ENCODE data around the gene EGFL7.

The EGFL7 gene

DNA sequence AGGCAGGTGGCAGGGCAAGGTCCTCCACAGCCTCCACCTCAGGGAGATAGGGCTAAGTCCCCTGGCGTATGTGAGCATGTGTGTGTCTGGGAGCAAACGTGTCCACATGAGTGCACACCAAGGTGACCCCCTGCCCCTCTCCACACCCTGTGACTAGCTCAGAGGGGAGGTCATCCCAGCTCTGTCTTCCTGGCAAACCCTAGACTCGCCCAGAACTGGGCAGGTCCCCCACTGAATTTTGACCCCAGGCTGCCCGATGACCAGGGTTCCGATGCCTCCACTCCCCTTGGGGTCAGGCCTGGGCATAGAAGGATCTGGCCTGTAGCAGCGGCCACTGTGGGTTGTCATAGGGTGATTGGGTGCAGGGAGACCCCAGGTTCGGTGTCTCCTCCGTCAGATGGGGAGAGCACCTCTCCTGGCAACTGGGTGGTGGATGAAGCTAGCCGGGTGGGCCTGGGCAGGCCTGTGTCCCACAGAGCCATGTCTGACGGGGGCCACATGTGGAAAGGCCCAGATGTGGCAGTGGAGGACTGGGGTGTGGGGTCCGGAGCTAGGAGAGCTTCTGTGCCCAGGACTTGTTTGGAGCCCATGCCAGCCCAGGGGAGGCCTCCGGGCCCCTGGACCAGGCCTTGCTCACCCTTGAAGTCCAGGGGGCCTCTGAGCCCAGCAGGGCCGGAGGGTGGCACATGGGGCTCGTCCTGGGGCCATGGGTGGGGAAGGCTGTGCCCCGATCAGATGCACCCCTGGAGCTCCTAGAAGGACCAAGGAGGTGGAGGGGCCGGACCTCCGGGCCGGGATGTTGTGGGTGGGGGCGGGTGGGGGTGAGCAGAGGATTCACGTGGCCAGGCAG, 55.9 kb downstream of the EGFL7 start:
- Histone ChIP-seq H3K27me3 (ENCODE audit: insufficient read depth, insufficient read length) (no peaks in the 10 kb centered on the region), H3K9me3 (ENCODE audit: insufficient read depth, low read length) (no peaks in the 10 kb centered on the region), H3K9ac (ENCODE audit: insufficient read length, low read depth) (peak overlapping the region; percentile 17), H3K36me3 (ENCODE audit: insufficient read depth, insufficient read length, low read length) (peaks cover 32% of the 10 kb centered on the region), H3K4me3 (ENCODE audit: insufficient read length, low read depth) (no peak overlapping the region), H3K4me1 (ENCODE audit: insufficient read depth, insufficient read length) (peaks cover 44% of the 10 kb centered on the region)
- no peak for TF ChIP-seq ZNF274 (IDR thresholded peaks at IDR 0.05; ENCODE audit: low read depth, low read length)
- no peak for DNase-seq (ENCODE audit: low read depth, low spot score)

- Histone ChIP-seq H3K9me3 (ENCODE audit: insufficient read depth, low read length) (no peaks in the 10 kb centered on the region), H3K4me1 (ENCODE audit: insufficient read depth, insufficient read length) (peaks cover 36% of the 10 kb centered on the region), H3K27me3 (ENCODE audit: insufficient read depth, insufficient read length) (no peaks in the 10 kb centered on the region), H3K9ac (ENCODE audit: insufficient read length, low read depth) (peak overlapping the region; percentile 64), H3K4me3 (ENCODE audit: insufficient read length, low read depth) (no peak overlapping the region), H3K36me3 (ENCODE audit: insufficient read depth, insufficient read length, low read length) (peaks cover 40% of the 10 kb centered on the region)
- TF ChIP-seq SUZ12 (IDR thresholded peaks at IDR 0.05; ENCODE audit: extremely low read depth, insufficient read depth, insufficient read length) (no peak), YY1 (IDR thresholded peaks at IDR 0.05; ENCODE audit: insufficient read depth, insufficient read length) (no peak), ZNF274 (IDR thresholded peaks at IDR 0.05; ENCODE audit: low read depth, low read length) (no peak)
- DNase-seq (ENCODE audit: low read depth, low spot score): no peak
Measured at GRCh38 chr9:136719195-136719880, 56.6 kb downstream of the EGFL7 start.

GRCh38 chr9:136720251-136720897, 57.7 kb downstream of the EGFL7 start:
- Histone ChIP-seq H3K4me1 (ENCODE audit: insufficient read depth, insufficient read length) (peaks cover 28% of the 10 kb centered on the region), H3K27me3 (ENCODE audit: insufficient read depth, insufficient read length) (no peaks in the 10 kb centered on the region), H3K9ac (ENCODE audit: insufficient read length, low read depth) (peak overlapping the region; percentile 64), H3K9me3 (ENCODE audit: insufficient read depth, low read length) (no peaks in the 10 kb centered on the region), H3K36me3 (ENCODE audit: insufficient read depth, insufficient read length, low read length) (peaks cover 44% of the 10 kb centered on the region), H3K4me3 (ENCODE audit: insufficient read length, low read depth) (no peak overlapping the region)
- DNase-seq (ENCODE audit: low read depth, low spot score): no peak
- TF ChIP-seq ZNF274 (IDR thresholded peaks at IDR 0.05; ENCODE audit: low read depth, low read length): no peak
- no peak for TF ChIP-seq YY1 (IDR thresholded peaks at IDR 0.05; ENCODE audit: insufficient read depth, insufficient read length)
- TF ChIP-seq SUZ12 (IDR thresholded peaks at IDR 0.05; ENCODE audit: extremely low read depth, insufficient read depth, insufficient read length): no peak

GRCh38 chr9:136720898-136721338, 58.2 kb downstream of the EGFL7 start:
- H3K9me3 ChIP-seq (ENCODE audit: insufficient read depth, low read length): no peaks in the 10 kb centered on the region
- TF ChIP-seq YY1 (IDR thresholded peaks at IDR 0.05; ENCODE audit: insufficient read depth, insufficient read length) (no peak), ZNF274 (IDR thresholded peaks at IDR 0.05; ENCODE audit: low read depth, low read length) (no peak), SUZ12 (IDR thresholded peaks at IDR 0.05; ENCODE audit: extremely low read depth, insufficient read depth, insufficient read length) (no peak)
- no peak overlapping the region for H3K4me3 ChIP-seq (ENCODE audit: insufficient read length, low read depth)
- no peak overlapping the region for H3K9ac ChIP-seq (ENCODE audit: insufficient read length, low read depth)
- no peak for DNase-seq (ENCODE audit: low read depth, low spot score)
- H3K4me1 ChIP-seq (ENCODE audit: insufficient read depth, insufficient read length): peaks cover 30% of the 10 kb centered on the region
- H3K27me3 ChIP-seq (ENCODE audit: insufficient read depth, insufficient read length): no peaks in the 10 kb centered on the region
- peaks cover 49% of the 10 kb centered on the region for H3K36me3 ChIP-seq (ENCODE audit: insufficient read depth, insufficient read length, low read length)

DNA sequence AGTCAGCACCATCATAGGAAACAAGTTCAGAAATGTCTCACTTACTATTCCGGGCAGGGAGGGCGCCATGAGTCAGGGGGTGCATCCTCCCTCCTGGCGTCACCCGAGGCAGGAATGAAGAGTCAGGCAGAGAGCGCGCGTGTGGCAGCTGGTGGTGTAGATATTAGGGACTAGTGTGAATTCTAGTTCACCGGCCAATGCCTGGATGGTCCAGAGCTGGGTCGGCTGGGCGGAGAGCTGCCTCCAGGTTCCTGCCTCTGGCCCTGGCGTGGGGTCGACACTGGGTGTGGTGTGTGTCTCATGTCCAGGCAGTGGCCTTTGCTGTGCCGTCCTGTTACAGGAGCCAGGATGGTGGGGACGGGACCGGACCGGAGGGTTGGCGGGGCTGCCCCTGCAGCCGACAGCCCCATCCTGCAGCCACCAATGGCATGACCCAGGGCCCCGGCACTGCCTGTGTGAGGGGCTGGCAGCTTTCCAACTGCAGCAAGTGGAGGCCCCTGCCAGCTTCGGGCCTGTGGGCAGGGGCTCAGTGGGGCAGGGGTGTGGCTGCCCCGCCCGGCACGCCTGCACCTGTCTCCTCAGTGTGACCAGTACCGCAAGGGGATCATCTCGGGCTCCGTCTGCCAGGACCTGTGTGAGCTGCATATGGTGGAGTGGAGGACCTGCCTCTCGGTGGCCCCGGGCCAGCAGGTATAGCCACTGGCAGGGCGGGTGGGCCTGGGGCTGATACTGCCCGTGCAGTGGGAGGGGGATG, 58.8 kb downstream of the EGFL7 start:
- Histone ChIP-seq H3K36me3 (ENCODE audit: insufficient read depth, insufficient read length, low read length) (peaks cover 55% of the 10 kb centered on the region), H3K9ac (ENCODE audit: insufficient read length, low read depth) (no peak overlapping the region), H3K9me3 (ENCODE audit: insufficient read depth, low read length) (no peaks in the 10 kb centered on the region), H3K27me3 (ENCODE audit: insufficient read depth, insufficient read length) (no peaks in the 10 kb centered on the region), H3K4me1 (ENCODE audit: insufficient read depth, insufficient read length) (peaks cover 34% of the 10 kb centered on the region), H3K4me3 (ENCODE audit: insufficient read length, low read depth) (no peak overlapping the region)
- TF ChIP-seq ZNF274 (IDR thresholded peaks at IDR 0.05; ENCODE audit: low read depth, low read length): no peak
- TF ChIP-seq YY1 (IDR thresholded peaks at IDR 0.05; ENCODE audit: insufficient read depth, insufficient read length): no peak
- DNase-seq (ENCODE audit: low read depth, low spot score): no peak

All from NT2/D1 (cell line).